SK-N-SH (cell line): ENCODE results near the gene CALD1.

Experiments used
- CTCF ChIP-seq: fragments of 200-600 bp; sonication (generic); IDR thresholded peaks from 2 replicates; pipeline ENCODE4 v1.6.1; 2017; ENCODE audit warnings: antibody characterized with exemption, mild to moderate bottlenecking, moderate library complexity
- NRF1 ChIP-seq: IDR thresholded peaks from 2 replicates; pipeline ENCODE4 v1.6.1; 2012; ENCODE audit warnings: low read depth, mild to moderate bottlenecking, low read length
- POLR2AphosphoS5 ChIP-seq: IDR thresholded peaks from 2 replicates; pipeline ENCODE4 v1.6.1; 2012; ENCODE audit warnings: low read depth, low read length
- RAD21 ChIP-seq: IDR thresholded peaks from 2 replicates; pipeline ENCODE4 v1.6.1; 2012; ENCODE audit warnings: mild to moderate bottlenecking, low read length
- REST ChIP-seq: IDR thresholded peaks from 2 replicates; pipeline ENCODE4 v1.6.1; 2012; ENCODE audit warnings: mild to moderate bottlenecking, low read depth, low read length, moderate library complexity
- TAF1 ChIP-seq: IDR thresholded peaks from 2 replicates; pipeline ENCODE4 v1.6.1; 2012; ENCODE audit warnings: low read depth, mild to moderate bottlenecking, low read length, moderate library complexity, borderline replicate concordance
- USF2 ChIP-seq: fragments of 150-350 bp; IDR thresholded peaks from 2 replicates; pipeline ENCODE4 v1.6.1; 2017; ENCODE audit warnings: antibody characterized with exemption, low read length, low read depth, borderline replicate concordance

GRCh38 chr7:134954197-134955082 lies 175.0 kb downstream of the CALD1 start:
- TF ChIP-seq CTCF (peak; percentile 79), USF2 (no peak), RAD21 (peak; percentile 86), REST (no peak), TAF1 (no peak), POLR2AphosphoS5 (no peak; the same call in 1 of the 2 replicates), NRF1 (no peak)
